Hematopoietic multipotent progenitor cell treated with erythropoietin and hydrocortisone succinate and interleukin-3 and kit ligand, for 15 days (in vitro differentiated cells): Measurements from ENCODE around the gene ANKRD42.
A peak's percentile ranks its signal among the peaks of the same experiment; 100 is the strongest.
"Not testable (repeated sequence)": the region's sequence is repeated elsewhere in the genome, so short reads cannot be mapped to it uniquely, and the experiment has no call there.

Source experiments
- DNase-seq: peaks from one replicate; pipeline ENCODE4 v3.0.0-alpha.2; 2015; ENCODE audit warnings: low spot score

Gene ANKRD42

DNA sequence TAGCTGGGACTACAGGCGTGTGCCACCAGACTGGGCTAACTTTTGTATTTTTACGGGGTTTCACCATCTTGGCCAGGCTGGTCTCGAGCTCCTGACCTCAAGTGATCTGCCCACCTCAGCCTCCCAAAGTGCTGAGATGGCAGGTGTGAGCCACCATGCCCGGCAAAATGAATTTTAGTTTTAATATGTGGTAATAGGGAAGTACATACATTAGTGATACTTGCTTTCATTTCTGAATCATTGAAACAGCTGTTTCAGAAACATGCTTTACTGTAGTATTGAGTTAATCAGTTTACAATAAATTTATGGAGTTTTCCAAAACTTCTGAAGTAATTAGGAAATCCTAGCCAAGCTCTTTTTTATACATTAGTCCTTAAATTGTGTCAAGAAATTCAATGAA is 21.0 kb upstream of the ANKRD42 start:
- no peak for DNase-seq

- DNase-seq = no peak
Measured at GRCh38 chr11:83174008-83174407, 19.5 kb upstream of the ANKRD42 start.

- DNase-seq = no peak
Measured at GRCh38 chr11:83175815-83176214, 17.7 kb upstream of the ANKRD42 start.

GRCh38 chr11:83181815-83182214 is 11.7 kb upstream of the ANKRD42 start:
- DNase-seq = no peak

DNA sequence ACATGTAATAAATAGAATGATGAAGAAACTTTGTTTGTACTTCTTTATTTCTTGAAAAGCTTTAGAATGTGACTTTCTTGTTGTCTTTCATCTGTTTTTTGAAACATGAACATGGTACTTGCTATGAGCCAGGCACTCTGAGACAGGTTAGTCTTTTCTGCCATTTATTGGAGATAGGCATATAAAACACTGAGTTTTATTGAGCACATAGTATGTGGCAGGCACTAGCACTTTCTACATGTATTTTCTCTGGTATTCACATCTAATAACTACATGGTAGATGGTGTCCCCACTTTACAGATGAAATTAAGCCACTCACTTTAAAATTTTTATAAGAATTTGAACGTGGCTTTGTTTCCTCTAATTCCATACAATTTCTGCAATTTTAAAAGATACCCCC is 7.7 kb upstream of the ANKRD42 start:
- DNase-seq = no peak

GRCh38 chr11:83187465-83187864 is 6.0 kb upstream of the ANKRD42 start:
- DNase-seq = no peak

GRCh38 chr11:83191491-83191890 is 2.0 kb upstream of the ANKRD42 start:
- DNase-seq = no peak

DNA sequence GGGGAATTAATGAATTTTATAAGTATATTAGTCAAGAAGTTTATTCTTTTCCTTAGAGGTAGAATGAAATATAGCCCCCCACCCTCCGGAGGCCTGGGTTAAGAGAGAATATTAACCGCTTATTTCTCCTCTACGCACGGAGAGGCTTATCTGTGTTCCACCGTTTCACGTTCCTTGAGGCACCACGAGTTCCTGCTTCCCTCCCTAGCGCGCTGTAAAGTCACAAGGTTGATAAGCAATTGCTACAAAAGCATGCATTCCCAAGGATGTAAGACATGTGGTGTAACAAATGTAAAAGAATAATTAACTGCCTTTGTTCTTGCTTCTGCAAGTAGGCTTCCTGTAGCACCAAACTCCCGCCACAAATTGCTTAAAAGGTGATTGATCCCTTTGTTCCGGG is 1.5 kb upstream of the ANKRD42 start:
- no peak for DNase-seq

DNA sequence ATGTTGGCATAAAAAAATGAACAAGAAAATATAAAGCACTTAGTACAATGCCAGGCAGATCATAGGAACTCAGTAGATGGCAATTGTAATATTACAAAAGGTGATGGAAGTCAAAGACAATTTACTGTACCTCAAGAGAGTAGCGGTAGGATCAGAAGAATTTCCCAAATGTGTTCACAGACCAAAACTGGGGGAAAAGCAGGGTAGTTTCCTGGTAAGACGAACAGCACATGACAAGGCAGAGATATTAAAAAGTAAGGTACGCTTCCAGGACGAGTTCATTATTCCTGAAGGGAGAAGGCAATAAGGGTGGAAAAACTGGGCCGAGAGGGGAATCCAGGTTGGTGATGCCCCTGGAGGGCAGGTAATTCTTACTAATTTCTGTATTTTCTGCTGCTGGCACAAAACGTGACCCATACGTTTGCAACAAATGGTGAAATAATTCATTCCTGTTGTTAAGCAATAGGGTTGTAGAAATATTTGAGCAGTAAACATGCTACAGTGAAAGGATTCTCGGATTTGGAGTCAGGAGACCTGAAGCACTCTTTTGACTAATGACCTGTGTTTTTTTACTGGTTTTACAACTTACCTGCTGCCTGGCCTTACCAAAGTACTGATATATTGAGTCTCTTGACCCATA is 786 bp upstream of the ANKRD42 start:
- no peak for DNase-seq

DNA sequence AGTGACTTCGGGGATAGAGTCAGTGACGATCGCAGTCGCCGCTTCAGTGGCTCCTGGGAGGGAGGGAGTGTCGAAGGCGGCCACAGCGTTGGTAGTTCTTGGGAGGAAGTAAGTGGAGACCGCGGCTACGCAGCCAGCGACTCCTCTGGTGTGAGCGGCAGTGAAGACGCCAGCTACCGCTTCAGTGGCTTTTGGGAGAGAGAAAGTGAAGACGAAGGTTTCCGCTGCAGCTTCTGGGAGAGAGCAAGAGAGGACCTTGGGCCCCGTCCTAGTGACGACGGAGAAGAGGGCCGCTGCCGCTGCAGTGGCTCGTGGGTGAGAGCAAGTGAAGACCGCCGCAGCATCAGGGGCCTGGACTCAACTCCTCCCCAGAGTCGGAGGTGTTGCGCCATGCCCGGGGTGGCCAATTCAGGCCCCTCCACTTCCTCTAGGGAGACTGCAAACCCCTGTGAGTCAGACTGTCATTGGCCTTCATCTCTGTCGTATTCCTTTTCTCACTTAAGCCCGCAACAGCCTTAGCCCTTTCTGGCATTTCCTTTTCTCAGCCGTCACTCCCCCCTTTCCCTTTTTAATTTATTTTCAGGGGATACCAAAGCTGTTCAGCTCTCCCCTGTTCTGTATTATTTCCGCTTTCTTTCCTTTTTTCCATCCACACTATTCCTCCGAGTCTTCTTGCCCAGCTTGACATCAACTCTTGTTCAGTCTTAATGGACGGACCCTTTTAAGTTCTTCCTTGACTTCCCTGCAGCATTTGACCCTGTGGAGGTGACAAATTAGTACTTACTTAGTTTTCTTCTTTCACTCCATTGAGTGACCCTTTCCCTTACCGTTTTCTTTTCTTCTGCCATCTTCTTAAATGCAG is 1.0 kb downstream of the ANKRD42 start:
- DNase-seq = peak; percentile 44

DNA sequence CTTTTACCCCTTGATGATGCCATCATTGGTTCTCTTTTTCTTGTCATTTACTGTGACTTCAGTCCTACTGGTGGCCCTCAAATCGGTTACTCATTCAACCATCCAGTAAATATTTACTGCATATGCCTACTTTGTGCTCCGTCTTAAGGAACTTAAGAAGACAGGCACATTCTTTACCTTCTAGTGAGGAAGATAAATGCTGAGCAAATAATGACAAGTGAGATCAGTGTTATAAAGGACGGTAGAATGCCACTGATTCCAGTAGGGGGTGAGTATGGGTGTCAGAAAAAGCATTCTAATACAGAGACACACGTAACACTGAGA is 1.6 kb downstream of the ANKRD42 start:
- no peak for DNase-seq

DNA sequence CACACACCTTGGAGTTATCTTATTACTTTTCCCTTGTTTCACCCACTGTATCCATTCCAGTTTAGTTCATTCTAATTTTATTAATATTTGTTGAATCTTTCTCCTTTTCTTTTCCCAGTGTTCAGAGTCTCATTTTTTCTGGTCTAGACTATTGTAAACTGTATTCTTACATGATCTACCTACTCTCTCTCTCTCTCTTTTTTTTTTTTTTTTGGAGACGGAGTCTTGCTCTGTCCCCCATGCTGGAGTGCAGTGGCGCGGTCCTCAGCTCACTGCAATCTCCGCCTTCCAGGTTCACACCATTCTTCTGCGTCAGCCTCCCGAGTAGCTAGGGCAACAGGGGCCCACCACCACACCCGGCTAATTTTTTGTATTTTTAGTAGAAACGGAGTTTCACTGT is 2.1 kb downstream of the ANKRD42 start:
- DNase-seq = no peak

DNA sequence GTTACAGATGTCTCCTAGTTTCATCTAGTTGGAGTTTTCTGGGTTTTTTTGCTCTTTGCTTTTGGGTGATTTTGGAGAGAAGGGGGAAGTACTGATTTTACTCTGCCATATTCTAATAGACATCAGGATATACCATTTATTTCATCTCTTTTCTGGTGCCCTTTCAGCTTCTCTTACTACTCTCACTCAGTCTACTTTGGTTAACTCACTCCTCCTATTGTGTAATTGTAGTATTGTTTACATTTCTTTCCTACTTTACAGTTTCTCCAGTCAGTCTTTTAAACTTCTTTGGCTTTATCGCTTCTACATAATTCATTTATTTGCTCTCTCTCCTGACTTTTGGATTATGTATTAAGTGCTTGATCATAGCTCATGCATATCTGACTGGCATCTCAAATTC is 6.5 kb downstream of the ANKRD42 start:
- DNase-seq = no peak

DNA sequence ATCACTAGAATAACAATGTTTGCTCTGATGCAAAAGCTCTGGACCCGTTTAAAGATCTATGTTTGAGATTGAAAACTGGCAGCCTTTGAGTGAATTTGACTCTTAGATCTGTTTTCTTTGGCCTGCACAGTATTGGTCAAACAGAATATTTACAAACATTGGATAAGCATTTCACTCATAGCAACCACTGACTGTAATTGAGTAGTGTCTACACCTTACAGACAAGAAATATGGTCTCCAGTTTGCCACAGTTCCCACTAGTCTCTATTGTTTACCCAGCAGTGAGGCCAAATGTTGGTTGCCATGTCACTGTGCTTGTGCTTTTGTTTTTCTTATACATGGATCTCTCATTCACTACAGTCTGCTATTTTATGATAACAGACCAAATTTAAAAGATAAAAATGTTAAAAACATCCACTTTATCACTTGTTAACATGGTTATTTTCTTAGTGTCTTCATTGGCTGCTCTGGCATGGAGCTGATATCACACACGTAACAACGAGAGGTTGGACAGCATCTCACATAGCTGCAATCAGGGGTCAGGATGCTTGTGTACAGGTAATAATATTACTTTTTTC is 12.2 kb downstream of the ANKRD42 start:
- no peak for DNase-seq

DNA sequence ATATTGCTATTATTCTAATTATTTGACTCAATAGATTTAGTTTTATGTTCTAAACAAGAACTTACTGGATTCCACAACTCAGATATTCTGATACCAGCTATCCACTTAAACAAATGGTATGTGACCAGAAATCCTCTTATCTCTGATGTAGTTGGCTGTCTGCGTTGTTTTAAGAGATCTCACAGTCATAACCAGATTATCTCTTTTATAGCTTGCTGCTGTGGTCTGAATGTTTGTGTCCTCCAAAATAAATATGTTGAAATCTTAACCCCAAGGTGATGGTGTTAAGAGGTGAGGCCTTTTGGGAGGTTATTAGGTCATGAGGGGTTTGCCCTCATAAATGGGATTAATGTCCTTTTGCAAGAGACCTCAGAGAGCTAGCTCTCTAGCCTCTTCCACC is 12.7 kb downstream of the ANKRD42 start:
- DNase-seq = no peak

DNA sequence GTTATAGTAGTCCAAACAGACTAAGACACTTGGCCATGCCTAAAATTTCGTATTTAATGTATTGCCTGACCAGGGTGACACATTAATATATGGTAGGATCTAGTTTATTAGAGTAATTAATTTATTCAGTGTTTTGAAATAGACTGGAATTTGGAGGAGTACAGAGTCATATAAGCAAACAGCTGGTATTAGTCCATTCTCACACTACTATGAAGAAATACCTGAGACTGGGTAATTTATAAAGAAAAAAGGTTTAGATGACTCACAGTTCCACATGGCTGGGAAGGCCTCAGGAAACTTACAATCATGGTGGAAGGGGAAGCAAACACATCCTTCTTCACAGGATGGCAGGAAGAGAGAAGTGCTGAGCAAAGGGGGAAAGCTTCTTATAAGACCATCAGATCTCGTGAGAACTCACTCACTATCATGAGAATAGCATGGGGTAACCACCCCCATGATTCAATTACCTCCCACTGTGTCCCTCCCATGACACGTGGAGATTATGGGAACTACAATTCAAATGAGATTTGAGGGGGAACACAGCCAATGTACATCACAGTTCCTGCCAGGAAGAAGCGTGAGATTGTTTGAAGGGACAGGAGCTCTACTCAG is 13.4 kb downstream of the ANKRD42 start:
- not testable (repeated sequence) for DNase-seq

GRCh38 chr11:83219095-83219494 is 25.6 kb downstream of the ANKRD42 start:
- no peak for DNase-seq

GRCh38 chr11:83220260-83220659 is 26.7 kb downstream of the ANKRD42 start:
- no peak for DNase-seq

GRCh38 chr11:83221694-83222093 is 28.2 kb downstream of the ANKRD42 start:
- no peak for DNase-seq

GRCh38 chr11:83222499-83222898 is 29.0 kb downstream of the ANKRD42 start:
- DNase-seq = no peak

GRCh38 chr11:83223457-83223856 is 29.9 kb downstream of the ANKRD42 start:
- no peak for DNase-seq

DNA sequence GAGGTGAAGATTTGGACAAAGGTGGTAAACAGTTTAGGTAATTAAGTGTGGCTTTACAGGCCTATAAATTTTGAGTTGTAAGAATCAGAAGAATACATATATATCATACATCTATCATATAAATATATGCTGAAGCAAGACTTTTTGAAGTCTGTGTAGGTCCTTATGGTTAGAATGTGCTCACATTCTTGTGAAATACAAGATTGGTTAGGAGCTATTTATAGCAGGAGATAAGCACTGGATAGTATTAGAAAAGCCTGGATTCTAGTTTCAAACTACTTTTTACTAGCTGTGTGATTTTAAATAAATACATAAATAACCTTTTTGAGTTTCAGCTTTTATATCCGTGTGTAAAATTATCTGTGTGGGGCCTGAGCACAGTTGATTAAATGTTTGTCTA is 42.3 kb downstream of the ANKRD42 start:
- no peak for DNase-seq

DNA sequence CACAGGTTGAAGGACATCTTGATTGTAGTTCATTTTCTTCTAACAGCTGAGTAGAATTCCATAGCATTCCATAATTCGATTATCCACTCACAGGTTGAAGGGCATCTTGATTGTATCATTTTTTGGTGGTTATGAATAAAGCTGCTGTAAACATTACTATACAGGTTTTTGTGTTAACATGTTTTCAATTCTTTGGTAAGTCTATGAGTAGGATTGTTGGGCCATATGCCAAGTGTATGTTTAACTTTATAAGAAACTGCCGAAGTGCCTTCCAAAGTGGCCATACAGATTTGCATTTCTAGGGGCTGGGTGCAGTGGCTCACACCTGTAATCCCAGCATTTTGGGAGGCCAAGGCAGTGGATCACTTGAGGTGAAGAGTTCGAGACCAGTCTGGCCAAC is 44.6 kb downstream of the ANKRD42 start:
- DNase-seq = no peak
